ENCODE measurements around the gene GRAMD1B.

Gene GRAMD1B

GRCh38 chr11:123405123-123405592 is 24.9 kb upstream of the GRAMD1B start:
- TF ChIP-seq GATA1 (IDR thresholded peaks at IDR 0.05; ENCODE audit: low read depth, low read length) (no peak), POLR2A (IDR thresholded peaks at IDR 0.05; ENCODE audit: low read length) (no peak)
- no peak for DNase-seq

DNA sequence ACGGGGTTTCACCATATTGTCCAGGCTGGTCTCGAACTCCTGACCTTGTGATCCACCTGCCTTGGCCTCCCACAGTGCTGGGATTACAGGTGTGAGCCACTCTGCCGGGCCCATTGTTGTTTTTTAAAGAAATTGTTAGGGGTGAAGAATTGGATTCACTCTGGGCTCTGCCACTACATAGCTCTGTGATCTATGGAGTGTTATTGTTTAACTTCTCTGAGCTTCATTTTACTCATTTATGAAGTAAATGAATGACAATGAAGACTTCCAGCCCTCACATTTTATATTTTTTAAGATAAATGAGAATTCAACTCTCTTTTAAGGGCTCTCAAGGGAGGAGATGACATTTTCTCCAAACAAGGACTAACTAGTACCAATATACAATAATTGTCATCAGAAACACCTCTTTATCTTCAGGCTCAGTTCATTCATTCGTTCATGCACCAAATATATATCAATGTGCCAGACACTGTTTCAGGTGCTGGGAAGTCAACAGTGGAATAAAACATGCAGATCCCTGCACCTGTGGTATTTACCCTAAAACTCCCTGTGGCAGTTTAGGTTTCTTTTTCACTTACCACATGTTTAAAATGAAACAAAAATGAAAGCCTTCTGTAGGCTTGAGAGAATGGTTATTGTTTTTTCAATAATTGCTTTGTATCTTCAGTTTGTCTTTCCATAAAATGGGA is 23.5 kb upstream of the GRAMD1B start:
- TF ChIP-seq POLR2A (IDR thresholded peaks at IDR 0.05; ENCODE audit: low read length) (no peak), GATA1 (IDR thresholded peaks at IDR 0.05; ENCODE audit: low read depth, low read length) (no peak)
- DNase-seq = no peak

- DNase-seq = peak; percentile 12 to 55
- no peak for TF ChIP-seq GATA1 (IDR thresholded peaks at IDR 0.05; ENCODE audit: low read depth, low read length)
- no peak for TF ChIP-seq POLR2A (IDR thresholded peaks at IDR 0.05; ENCODE audit: low read length)
Observed at GRCh38 chr11:123407130-123407995, 22.7 kb upstream of the GRAMD1B start.

GRCh38 chr11:123407996-123408597 is 22.0 kb upstream of the GRAMD1B start:
- TF ChIP-seq POLR2A (IDR thresholded peaks at IDR 0.05; ENCODE audit: low read length) = no peak
- no peak for TF ChIP-seq GATA1 (IDR thresholded peaks at IDR 0.05; ENCODE audit: low read depth, low read length)
- no peak for DNase-seq

- no peak for DNase-seq
- no peak for TF ChIP-seq POLR2A (IDR thresholded peaks at IDR 0.05; ENCODE audit: low read length)
- no peak for TF ChIP-seq GATA1 (IDR thresholded peaks at IDR 0.05; ENCODE audit: low read depth, low read length)
Observed at GRCh38 chr11:123408619-123409455, 21.2 kb upstream of the GRAMD1B start.

GRCh38 chr11:123409456-123410217 is 20.4 kb upstream of the GRAMD1B start:
- DNase-seq = no peak

GRCh38 chr11:123410218-123410549 is 19.9 kb upstream of the GRAMD1B start:
- TF ChIP-seq POLR2A (IDR thresholded peaks at IDR 0.05; ENCODE audit: low read length) = no peak
- TF ChIP-seq GATA1 (IDR thresholded peaks at IDR 0.05; ENCODE audit: low read depth, low read length) = no peak
- DNase-seq = no peak

More at GRCh38 chr11:123409456-123410217, 20.4 kb upstream of the GRAMD1B start:
- no peak for TF ChIP-seq POLR2A (IDR thresholded peaks at IDR 0.05; ENCODE audit: low read length)
- no peak for TF ChIP-seq GATA1 (IDR thresholded peaks at IDR 0.05; ENCODE audit: low read depth, low read length)

GRCh38 chr11:123413636-123414035 is 16.4 kb upstream of the GRAMD1B start:
- DNase-seq = no peak
- TF ChIP-seq POLR2A (IDR thresholded peaks at IDR 0.05; ENCODE audit: low read length) = no peak
- no peak for TF ChIP-seq GATA1 (IDR thresholded peaks at IDR 0.05; ENCODE audit: low read depth, low read length)

DNA sequence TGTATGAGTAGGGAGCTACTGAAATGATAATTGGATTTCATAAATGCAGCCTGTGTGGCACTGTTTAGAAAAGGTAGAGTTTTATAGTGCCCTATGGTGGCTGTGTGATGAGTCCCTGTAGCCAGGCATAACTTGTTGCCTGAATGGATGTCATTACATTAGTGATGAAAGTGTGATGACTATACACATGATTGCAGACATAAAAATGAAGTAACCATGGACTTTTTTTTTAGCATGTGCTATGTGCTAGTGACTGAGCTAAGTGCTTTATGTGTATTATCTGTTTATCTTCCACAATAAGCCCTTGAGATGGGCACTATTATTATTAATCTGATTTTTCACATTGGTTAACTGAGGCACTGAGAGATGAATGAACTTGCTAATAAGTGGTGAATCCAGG is 13.5 kb upstream of the GRAMD1B start:
- TF ChIP-seq GATA1 (IDR thresholded peaks at IDR 0.05; ENCODE audit: low read depth, low read length) (no peak), POLR2A (IDR thresholded peaks at IDR 0.05; ENCODE audit: low read length) (no peak)
- no peak for DNase-seq

GRCh38 chr11:123418351-123419114 is 11.5 kb upstream of the GRAMD1B start:
- TF ChIP-seq POLR2A (IDR thresholded peaks at IDR 0.05; ENCODE audit: low read length) (no peak), GATA1 (IDR thresholded peaks at IDR 0.05; ENCODE audit: low read depth, low read length) (no peak)
- no peak for DNase-seq

DNA sequence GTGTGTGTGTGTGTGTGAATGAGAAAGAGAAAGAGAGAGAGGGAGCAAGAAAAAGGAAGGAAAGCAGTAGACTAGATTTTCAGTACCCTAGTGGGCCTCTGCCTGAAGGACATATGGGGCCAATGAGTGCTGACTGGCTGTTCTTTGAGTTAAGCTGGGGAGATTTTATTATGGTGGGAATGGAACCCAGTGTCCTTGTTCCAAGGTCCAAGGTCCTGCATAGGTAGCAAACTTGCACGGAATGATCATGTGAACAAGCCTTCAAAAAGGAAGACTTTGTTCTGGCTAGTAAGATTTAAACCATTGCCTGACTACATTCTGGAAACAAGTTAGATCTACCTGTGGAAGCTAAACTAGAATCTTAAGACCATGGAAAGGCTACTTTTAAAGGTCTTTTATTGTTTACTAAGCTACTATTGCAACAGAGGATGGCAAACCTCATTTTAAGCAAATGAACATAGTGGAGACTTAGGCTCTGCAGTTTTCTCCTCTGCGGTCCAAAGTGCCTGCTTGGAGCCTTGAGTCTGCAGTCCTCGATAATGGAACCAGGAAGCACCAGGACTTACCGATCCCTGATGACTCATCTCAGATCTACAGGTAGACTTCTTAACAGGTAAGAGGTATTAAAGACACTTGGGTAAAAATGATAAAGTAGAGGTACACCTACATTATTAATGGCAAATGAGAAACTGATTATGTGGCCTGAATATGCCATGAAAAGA is 10.2 kb upstream of the GRAMD1B start:
- no peak for DNase-seq
- TF ChIP-seq GATA1 (IDR thresholded peaks at IDR 0.05; ENCODE audit: low read depth, low read length) (no peak), POLR2A (IDR thresholded peaks at IDR 0.05; ENCODE audit: low read length) (no peak)

GRCh38 chr11:123421589-123421988 is 8.5 kb upstream of the GRAMD1B start:
- TF ChIP-seq GATA1 (IDR thresholded peaks at IDR 0.05; ENCODE audit: low read depth, low read length) (no peak), POLR2A (IDR thresholded peaks at IDR 0.05; ENCODE audit: low read length) (no peak)

More at GRCh38 chr11:123421589-123421988, 8.5 kb upstream of the GRAMD1B start:
- no peak for DNase-seq

Data from erythroblast (primary cell).